NOMO-1 treated with DMSO at 0.1 percent for 48 hours (cell line): Measurements from ENCODE around the gene CYTH4.

Experiments used
- DNase-seq: peaks from one replicate; lab custom pipeline; 2025; ENCODE audit not compliant: unreplicated experiment; lab: John Stamatoyannopoulos, UW

The CYTH4 gene

DNA sequence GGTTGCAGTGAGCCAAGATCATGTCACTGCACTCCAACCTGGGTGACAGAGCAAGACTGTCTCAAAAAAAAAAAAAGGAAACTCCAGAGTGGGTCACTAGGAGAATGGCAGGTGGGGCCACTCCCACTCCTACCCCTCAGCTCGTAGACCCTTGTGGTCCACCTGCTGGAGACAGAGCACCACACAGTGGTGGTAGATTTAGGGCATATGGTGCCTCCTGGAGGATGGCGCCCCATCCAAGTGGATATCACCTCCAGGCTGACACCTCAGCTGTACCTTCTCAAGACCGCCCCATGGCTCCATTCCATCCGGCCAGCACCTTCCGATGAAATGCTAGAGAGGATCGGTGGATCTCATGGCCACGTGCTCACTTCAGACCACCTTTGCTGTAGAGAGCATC, 6.2 kb downstream of the CYTH4 start:
- DNase-seq, result no peak

DNA sequence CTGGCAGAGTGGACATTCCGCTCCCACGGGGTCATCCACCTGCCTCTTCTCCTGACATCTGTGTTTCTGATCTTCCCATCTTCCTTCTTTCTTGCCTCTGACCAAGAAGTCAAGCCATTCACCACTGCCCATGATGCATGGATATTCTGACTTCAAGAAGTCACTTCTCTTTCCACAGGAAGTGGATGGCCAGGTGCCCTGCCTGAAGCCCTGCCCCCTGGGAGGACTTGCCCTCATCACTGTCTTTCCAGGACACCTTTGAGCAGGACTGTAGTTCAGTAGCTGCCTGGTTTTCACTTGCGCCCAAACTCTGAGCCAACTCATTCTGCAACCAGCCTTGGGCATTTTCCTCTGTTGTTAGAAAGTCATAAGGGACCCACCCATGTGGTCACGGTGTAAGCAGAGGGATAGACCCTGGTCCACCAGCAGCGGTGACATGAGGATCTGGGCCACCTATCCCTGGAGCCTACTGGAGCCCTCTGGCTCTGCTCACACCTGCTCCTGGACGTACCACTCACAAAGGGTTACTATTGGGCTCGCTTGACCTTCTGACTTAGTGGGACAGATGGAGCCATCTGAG, 6.9 kb downstream of the CYTH4 start:
- no peak for DNase-seq

DNA sequence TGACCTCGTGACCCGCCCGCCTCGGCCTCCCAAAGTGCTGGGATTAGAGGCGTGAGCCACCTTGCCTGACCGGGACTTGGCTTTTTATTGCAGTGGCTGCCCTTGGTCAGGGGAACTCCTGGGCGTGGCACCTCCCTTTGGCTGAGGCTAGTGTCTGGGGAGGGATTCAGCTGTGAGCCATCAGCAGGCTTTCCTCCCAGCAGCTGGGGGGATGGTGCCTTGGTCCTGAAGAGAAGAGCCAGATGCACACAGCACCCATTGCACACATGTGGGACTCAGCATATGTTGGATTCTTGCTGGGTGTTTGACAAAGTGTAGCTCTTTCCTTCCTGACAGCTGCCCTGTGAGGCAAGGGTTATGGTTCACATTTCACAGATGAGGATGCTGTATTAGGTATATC, 8.4 kb downstream of the CYTH4 start:
- no peak for DNase-seq

- no peak for DNase-seq
Observed at GRCh38 chr22:37291559-37292298, 9.4 kb downstream of the CYTH4 start.

DNA sequence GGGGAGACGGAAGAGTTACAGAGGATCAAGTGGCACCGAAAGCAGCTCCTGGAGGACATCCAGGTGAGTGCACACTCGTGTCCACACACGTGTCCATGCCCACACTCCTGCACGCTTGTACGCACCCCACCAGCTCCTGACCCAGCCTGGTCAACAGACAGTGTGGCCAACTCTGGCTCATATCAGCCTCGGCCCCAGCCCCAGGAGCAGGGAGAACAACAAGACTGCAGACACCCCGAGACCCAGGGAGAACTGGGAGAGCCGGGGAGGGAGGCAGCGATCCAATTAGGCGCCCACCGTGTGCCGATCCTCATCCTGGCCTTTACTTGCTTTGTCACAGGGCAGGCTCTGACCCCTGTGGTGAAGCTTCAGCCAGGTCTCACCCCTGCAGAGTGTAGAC, 10.3 kb downstream of the CYTH4 start:
- no peak for DNase-seq

DNA sequence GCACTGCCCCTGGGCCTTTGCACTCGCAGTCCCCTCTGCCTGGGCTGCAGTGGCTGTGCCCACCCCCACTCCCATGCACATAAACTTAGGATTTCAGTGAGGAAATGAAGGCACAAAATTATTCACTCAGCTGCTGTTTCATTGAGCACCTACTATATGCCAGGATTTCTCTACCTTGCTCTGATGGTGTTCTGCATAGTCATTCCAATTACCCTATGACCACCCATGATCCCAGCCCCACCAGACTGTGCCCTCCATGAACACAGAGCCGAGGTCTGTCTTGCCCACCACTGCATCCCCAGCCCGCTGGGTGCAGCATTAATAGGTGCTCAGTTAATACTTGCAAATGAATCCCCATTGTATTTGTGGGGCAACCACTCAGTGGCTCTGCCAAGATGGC, 10.9 kb downstream of the CYTH4 start:
- no peak for DNase-seq

- DNase-seq, result no peak
Observed at GRCh38 chr22:37294747-37295146, 12.4 kb downstream of the CYTH4 start.

DNA sequence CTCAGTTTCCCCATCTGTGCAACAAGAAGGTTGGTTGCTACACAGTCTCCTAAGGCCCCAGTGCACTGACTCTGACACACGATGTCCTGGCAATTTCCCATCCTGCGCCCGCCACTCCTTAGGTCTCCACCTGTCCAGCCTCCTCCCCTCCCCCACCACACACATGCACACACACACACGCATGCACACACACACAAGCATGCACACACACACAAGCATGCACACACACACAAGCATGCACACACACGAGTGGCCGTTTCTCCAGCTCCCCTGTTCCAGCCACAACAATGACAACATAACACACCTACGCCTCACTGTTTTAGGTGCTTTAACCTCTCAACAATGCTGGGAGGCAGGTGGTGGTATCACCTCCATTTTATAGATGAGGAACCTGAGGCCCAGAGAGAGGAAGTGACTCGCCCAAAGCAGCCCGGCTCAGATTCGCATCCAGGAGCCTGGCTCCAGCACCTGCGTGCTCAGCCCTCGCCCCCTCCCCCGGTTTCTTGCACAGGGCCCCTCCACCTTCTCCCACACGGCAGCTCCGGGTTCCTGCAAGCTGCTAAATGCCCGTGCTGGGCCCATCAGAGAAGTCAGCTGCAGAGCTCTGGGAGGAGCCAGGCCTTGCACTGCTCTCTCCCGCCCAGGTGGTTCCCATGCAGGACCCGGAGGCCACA, 13.0 kb downstream of the CYTH4 start:
- DNase-seq, result no peak

- DNase-seq, result no peak
Observed at GRCh38 chr22:37295946-37296345, 13.6 kb downstream of the CYTH4 start.

GRCh38 chr22:37298748-37299495, 16.6 kb downstream of the CYTH4 start:
- DNase-seq, result no peak

- no peak for DNase-seq
Observed at GRCh38 chr22:37299969-37300509, 17.7 kb downstream of the CYTH4 start.

GRCh38 chr22:37300551-37301017, 18.3 kb downstream of the CYTH4 start:
- DNase-seq, result peak; percentile 85

GRCh38 chr22:37301144-37301830, 19.0 kb downstream of the CYTH4 start:
- DNase-seq, result peak; percentile 39

DNA sequence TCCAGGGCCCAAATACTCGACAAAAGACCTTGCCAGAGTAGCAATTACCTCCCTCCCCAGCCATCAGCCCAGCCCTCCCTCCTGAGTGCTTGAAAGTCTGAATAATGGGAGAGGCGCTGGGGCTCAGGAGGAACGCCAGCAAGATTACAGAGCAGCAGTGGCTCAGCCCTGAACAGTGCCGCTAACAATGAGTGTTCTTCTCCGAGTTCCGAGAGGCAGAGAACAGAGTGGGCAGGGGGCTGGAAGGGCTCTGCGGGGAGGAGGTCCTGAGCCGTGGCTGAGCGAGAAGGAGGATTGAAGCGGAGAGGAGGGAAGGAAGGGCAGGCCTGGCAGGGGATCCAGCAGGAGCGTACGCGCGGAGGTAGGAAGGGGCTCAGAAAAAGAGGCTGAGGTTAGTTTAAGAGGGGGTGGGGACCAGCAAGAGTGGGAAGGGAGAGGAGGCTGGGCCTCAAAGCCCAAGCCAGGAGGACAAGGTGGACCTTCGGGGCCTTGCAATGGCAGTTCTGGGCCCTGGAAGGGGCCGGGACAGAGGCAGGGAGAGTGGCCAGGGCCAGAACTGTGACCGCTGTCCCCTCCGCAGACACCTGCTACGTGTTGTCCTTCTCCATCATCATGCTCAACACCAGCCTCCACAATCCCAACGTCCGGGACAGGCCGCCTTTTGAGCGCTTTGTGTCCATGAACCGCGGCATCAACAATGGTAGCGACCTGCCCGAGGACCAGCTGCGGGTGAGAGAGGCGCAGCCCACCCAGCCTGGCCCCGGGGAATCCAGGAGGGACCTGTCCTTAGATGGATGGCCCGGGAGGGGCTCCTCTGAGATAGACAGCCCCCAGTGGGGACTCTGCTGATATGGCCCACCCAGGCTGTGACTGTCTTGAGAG, 20.6 kb downstream of the CYTH4 start:
- no peak for DNase-seq

DNA sequence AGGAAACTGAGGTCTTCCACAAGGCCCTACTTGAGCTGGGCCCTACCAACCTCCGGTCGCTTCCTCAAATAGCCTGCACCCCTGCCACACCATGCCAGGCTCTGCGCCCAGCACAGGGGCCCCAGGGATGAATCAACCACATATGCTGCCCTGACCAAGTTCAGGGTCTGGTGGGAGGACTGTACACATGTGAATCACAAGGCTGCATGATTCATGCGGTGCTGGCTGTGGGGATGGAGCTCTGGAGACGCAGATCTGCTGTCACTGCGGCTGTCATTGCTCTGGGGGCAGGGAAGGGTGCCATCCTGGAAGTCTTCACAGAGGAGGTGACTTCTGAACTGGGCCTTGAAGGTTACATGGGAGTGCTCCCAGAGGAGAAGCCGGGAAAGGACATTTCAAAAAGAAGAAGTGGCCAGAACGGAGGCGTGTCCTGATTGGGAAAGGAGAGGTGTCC, 21.5 kb downstream of the CYTH4 start:
- peak; percentile 63 for DNase-seq

GRCh38 chr22:37304595-37305343, 22.5 kb downstream of the CYTH4 start:
- no peak for DNase-seq

DNA sequence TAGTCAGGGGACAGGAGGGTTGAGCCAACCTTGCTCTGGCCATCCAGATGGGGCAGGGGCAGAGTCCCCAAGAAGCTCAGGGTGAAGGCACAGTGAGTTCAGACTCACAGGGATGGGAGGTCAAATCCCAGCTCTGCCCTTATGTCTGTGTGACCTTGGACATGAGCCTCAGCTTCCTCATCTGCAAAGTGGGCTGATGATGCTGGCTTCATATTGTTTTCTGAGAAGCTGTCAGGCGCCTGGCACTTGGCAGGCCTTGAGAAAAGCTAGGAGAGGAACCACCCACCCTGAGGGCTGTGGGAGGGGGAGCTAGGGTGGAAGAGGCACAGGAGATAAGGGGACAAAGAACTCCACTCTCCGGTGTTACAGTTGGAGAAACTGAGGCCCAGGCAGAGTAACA, 23.6 kb downstream of the CYTH4 start:
- DNase-seq, result no peak

- DNase-seq, result no peak
Observed at GRCh38 chr22:37306494-37306829, 24.2 kb downstream of the CYTH4 start.
